Activated naive CD4-positive, alpha-beta T cell (primary cell): Measurements from ENCODE around the gene GADD45G.

ENCODE experiments used
- DNase-seq, 4 experiments: peaks; one replicate each; lab custom pipeline; 2025; lab: John Stamatoyannopoulos, UW

GADD45G gene

GRCh38 chr9:89609426-89610006 is 4.7 kb downstream of the GADD45G start:
- no peak for DNase-seq

- no peak for DNase-seq
Measured at GRCh38 chr9:89610391-89610925, 5.6 kb downstream of the GADD45G start.

- no peak for DNase-seq
Measured at GRCh38 chr9:89611425-89611824, 6.6 kb downstream of the GADD45G start.

GRCh38 chr9:89612566-89613278 is 7.9 kb downstream of the GADD45G start:
- no peak for DNase-seq

- DNase-seq, result no peak
Measured at GRCh38 chr9:89613912-89614892, 9.4 kb downstream of the GADD45G start.

GRCh38 chr9:89615661-89616060 is 10.8 kb downstream of the GADD45G start:
- DNase-seq, result no peak

- no peak for DNase-seq
Measured at GRCh38 chr9:89616411-89616810, 11.6 kb downstream of the GADD45G start.

- DNase-seq, result no peak
Measured at GRCh38 chr9:89617978-89618377, 13.2 kb downstream of the GADD45G start.

- no peak for DNase-seq
Measured at GRCh38 chr9:89619019-89619418, 14.2 kb downstream of the GADD45G start.

- DNase-seq, result no peak
Measured at GRCh38 chr9:89619424-89620138, 14.8 kb downstream of the GADD45G start.

GRCh38 chr9:89621031-89621430 is 16.2 kb downstream of the GADD45G start:
- no peak for DNase-seq

- DNase-seq, result no peak
Measured at GRCh38 chr9:89621676-89622075, 16.9 kb downstream of the GADD45G start.

- DNase-seq, result no peak
Measured at GRCh38 chr9:89622933-89623861, 18.4 kb downstream of the GADD45G start.

GRCh38 chr9:89623925-89624420 is 19.2 kb downstream of the GADD45G start:
- no peak for DNase-seq

GRCh38 chr9:89625721-89626687 is 21.2 kb downstream of the GADD45G start:
- no peak for DNase-seq

- DNase-seq, result no peak
Measured at GRCh38 chr9:89626741-89627265, 22.0 kb downstream of the GADD45G start.

- DNase-seq, result no peak
Measured at GRCh38 chr9:89628601-89629000, 23.8 kb downstream of the GADD45G start.

GRCh38 chr9:89629081-89629976 is 24.5 kb downstream of the GADD45G start:
- no peak for DNase-seq
